MCF 10A (cell line): ENCODE results near the gene AMDHD1. TPM values are rescaled to one million over a fixed set of nuclear protein-coding genes. Genes with fewer than 3 reads are reported as not detected.
"Not testable (repeated sequence)": the region's sequence is repeated elsewhere in the genome, so short reads cannot be mapped to it uniquely, and the experiment has no call there.

ENCODE experiments used
- BruUV-seq: library from RNA; stranded (reverse); fragments of 400-500 nt; replicated peaks from 2 replicates; lab custom pipeline; 2021; lab: Mats Ljungman, UMichigan
- CTCF ChIA-PET: fragments of 300-600 bp; sonication (Branson Sonifier 250); formaldehyde crosslinking; extraction: SDS; loops from one replicate; lab custom pipeline; 2021; ENCODE audit warnings: antibody characterized with exemption, inconsistent platforms; lab: Yijun Ruan, JAX
- POLR2A ChIA-PET: fragments of 300-600, 350-650 bp; sonication (Branson Sonifier 250); formaldehyde crosslinking; extraction: SDS; loops from one replicate; lab custom pipeline; 2020; ENCODE audit warnings: antibody characterized with exemption, inconsistent platforms; lab: Yijun Ruan, JAX
- DNase-seq: peaks from one replicate; pipeline ENCODE4 v3.0.0-alpha.2; 2018; ENCODE audit not compliant: unreplicated experiment
- H3K27ac Mint-ChIP-seq: one replicate; pipeline ENCODE4 v1.8.0; 2022; ENCODE audit warnings: mild to moderate bottlenecking, low read depth, mixed read lengths; ENCODE audit not compliant: unreplicated experiment
- H3K27me3 Mint-ChIP-seq: one replicate; pipeline ENCODE4 v1.8.0; 2022; ENCODE audit warnings: mixed read lengths; ENCODE audit not compliant: insufficient read depth, unreplicated experiment
- H3K36me3 Mint-ChIP-seq: one replicate; pipeline ENCODE4 v1.8.0; 2022; ENCODE audit warnings: mild to moderate bottlenecking, moderate library complexity, mixed read lengths; ENCODE audit not compliant: insufficient read depth, unreplicated experiment
- H3K4me1 Mint-ChIP-seq: one replicate; pipeline ENCODE4 v1.8.0; 2022; ENCODE audit warnings: mixed read lengths; ENCODE audit not compliant: insufficient read depth, unreplicated experiment
- H3K4me3 Mint-ChIP-seq: one replicate; pipeline ENCODE4 v1.8.0; 2022; ENCODE audit warnings: mild to moderate bottlenecking, moderate library complexity, mixed read lengths; ENCODE audit not compliant: unreplicated experiment
- H3K9me3 Mint-ChIP-seq: one replicate; pipeline ENCODE4 v1.8.0; 2022; ENCODE audit warnings: mixed read lengths; ENCODE audit not compliant: unreplicated experiment
- CTCF ChIP-seq: fragments of 200-600 bp; IDR thresholded peaks from one replicate; pipeline ENCODE4 v1.8.0; 2022; ENCODE audit warnings: antibody characterized with exemption, mild to moderate bottlenecking; ENCODE audit not compliant: unreplicated experiment
- intact Hi-C: fragments of 100-400 bp; cut with micrococcal nuclease; formaldehyde crosslinking; loops from 2 replicates; pipeline ENCODE4 v1.14.1; 2022
- total RNA-seq: library from RNA; stranded (reverse); gene quantifications from 2 replicates; pipeline ENCODE4 v1.2.3, GENCODE V29; 2022

The AMDHD1 gene
- total RNA-seq, 1 experiment from 2014 or later = 0.47 TPM

- Mint-ChIP-seq H3K36me3 (no peaks in the 10 kb centered on the region), H3K9me3 (no peaks in the 10 kb centered on the region), H3K4me1 (no peaks in the 10 kb centered on the region), H3K4me3 (no peak overlapping the region), H3K27me3 (no peaks in the 10 kb centered on the region), H3K27ac (no peak overlapping the region)
- peak; percentile 24 for DNase-seq
- intact Hi-C loops = loop anchor here (2.0 kb wide), 1 partner anchor 44 kb away; no protein-coding TSS in a partner anchor
- POLR2A ChIA-PET = no interaction called here
- BruUV-seq = no TSS peak
- no peak for TF ChIP-seq CTCF
- CTCF ChIA-PET = interaction anchor here (0.8 to 1.7 kb wide), 2 partner anchors 20 to 140 kb away, joined by 3 to 7 read pairs; partner anchors contain the start of genes AMDHD1 and CCDC38
Observed at GRCh38 chr12:95963096-95963495, 20.0 kb downstream of the AMDHD1 start.

GRCh38 chr12:95966287-95966870, 23.2 kb downstream of the AMDHD1 start:
- no peaks in the 10 kb centered on the region for H3K4me1 Mint-ChIP-seq
- no peak overlapping the region for H3K27ac Mint-ChIP-seq
- no peaks in the 10 kb centered on the region for H3K9me3 Mint-ChIP-seq
- DNase-seq = no peak
- TF ChIP-seq CTCF = no peak
- BruUV-seq = no TSS peak
- H3K4me3 Mint-ChIP-seq = no peak overlapping the region
- ChIA-PET CTCF (no interaction called here), POLR2A (interaction anchor here (1.9 kb wide), 1 partner anchor 22 kb away, joined by 7 read pairs; the partner anchor contains the start of gene AMDHD1)
- no peaks in the 10 kb centered on the region for H3K36me3 Mint-ChIP-seq
- no peaks in the 10 kb centered on the region for H3K27me3 Mint-ChIP-seq
- intact Hi-C loops = no loop called here

- ChIA-PET CTCF (interaction anchor here (1.7 kb wide), 1 partner anchor 7 kb away, joined by 4 read pairs; no protein-coding TSS in a partner anchor), POLR2A (no interaction called here)
- Mint-ChIP-seq H3K4me1 (no peaks in the 10 kb centered on the region), H3K27me3 (no peaks in the 10 kb centered on the region), H3K36me3 (no peaks in the 10 kb centered on the region), H3K4me3 (no peak overlapping the region), H3K27ac (no peak overlapping the region), H3K9me3 (no peaks in the 10 kb centered on the region)
- DNase-seq = no peak
- no peak for TF ChIP-seq CTCF
- no TSS peak for BruUV-seq
- intact Hi-C loops = no loop called here
Observed at GRCh38 chr12:95967301-95967700, 24.2 kb downstream of the AMDHD1 start.

- H3K4me3 Mint-ChIP-seq, H3K27me3 Mint-ChIP-seq, H3K27ac Mint-ChIP-seq, DNase-seq, BruUV-seq, H3K4me1 Mint-ChIP-seq, intact Hi-C loops, H3K9me3 Mint-ChIP-seq, H3K36me3 Mint-ChIP-seq: not testable (repeated sequence)
- ChIA-PET CTCF (interaction anchor here (0.6 kb wide), 2 partner anchors 143 to 521 kb away, joined by 3 read pairs; partner anchors contain the start of gene CFAP54), POLR2A (interaction anchor here (0.7 kb wide), 1 partner anchor 31 kb away, joined by 3 read pairs; no protein-coding TSS in a partner anchor)
Observed at GRCh38 chr12:95969116-95969515, 26.0 kb downstream of the AMDHD1 start.
